GM21528 (cell line): ENCODE results near the gene FIGNL2.

Experiments
- ATAC-seq: cut with Tn5 transposase; IDR thresholded peaks from one replicate; pipeline ENCODE4 v1.9.1; 2021; ENCODE audit warnings: mild to moderate bottlenecking, moderate library complexity; ENCODE audit not compliant: unreplicated experiment, low FRiP score

FIGNL2 gene

GRCh38 chr12:51862947-51863346 lies 14.4 kb upstream of the FIGNL2 start:
- ATAC-seq, result no peak

GRCh38 chr12:51860986-51861385 lies 12.5 kb upstream of the FIGNL2 start:
- ATAC-seq, result no peak

GRCh38 chr12:51855586-51856428 lies 7.3 kb upstream of the FIGNL2 start:
- ATAC-seq, result no peak

DNA sequence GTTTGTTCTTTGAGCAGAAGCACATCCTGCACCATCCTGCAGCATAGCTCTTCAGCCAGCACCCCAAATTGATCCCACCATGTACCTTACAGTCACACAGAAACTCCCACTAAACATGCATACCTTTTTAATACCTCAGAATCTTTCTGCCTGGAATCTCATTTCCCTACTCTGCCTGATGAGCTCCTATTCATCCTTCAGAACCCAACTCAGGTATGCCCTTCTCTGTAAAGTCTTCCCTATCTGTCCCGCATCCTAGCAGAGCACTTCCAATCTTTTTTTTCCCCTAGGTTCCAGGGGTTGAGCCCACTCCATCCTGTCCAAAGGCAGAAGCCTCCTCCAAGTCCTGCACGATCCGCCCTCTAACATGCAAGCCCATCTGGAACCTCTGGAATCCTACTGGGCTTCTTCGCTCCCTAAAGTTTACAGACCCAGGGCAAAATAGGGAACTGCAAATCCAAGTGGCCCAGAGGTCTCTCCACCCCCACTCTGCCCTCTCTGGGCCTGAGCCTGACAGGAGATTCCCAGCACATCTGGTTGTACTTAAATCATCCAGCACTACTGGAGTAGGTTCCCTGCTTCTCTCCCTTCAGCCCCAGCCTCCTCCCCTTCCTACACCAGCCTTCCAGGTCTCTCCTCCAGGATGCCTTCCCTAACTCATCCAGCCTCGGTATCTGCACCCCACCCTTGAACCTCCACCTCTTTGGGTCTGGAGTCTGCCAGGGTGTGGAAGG lies 4.1 kb upstream of the FIGNL2 start:
- ATAC-seq, result no peak

- no peak for ATAC-seq
Measured at GRCh38 chr12:51851413-51852124, 3.1 kb upstream of the FIGNL2 start.

GRCh38 chr12:51850965-51851299 lies 2.4 kb upstream of the FIGNL2 start:
- ATAC-seq, result no peak

DNA sequence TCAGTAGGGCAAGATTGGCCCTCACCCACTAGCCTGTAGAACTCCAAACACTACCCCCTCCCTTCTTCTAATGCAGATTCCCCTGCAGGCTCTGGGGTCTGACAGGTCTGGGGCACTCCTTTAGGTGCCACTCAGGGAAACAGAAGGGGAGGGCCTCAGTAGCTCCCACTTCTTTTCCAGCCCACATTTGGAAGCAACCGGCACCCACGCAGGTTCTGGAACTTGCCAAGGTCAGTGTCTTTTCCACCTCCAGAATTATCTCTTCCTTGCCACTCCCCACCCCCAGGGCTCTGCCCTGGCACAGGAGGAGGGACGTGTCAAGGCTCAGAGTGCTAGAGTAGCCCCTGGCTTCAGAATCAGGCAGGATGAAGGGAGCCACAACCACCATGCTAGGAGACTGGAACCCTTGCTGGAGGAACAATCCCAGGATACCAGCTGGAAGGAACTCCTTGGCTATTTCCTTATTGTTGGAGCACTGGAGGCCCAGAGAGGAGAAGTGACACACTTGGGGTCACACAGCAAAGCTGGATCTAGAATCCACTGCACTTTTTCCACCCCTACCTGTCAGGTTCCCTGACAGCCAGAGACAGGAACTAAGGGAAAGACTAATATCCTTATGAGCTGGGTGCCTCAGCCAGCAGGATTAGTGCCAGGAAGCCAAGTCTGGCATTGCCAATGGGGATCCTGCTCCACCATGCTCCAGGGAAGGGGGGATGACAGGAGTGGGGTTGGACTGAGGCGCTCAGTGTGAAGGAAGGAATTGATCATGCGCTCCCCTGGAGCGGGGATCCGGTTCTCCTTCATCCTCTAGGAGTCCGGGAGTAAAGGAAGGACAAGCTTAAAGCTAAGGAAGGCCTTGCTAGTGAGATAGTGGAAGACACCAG lies 1.8 kb upstream of the FIGNL2 start:
- ATAC-seq, result no peak

DNA sequence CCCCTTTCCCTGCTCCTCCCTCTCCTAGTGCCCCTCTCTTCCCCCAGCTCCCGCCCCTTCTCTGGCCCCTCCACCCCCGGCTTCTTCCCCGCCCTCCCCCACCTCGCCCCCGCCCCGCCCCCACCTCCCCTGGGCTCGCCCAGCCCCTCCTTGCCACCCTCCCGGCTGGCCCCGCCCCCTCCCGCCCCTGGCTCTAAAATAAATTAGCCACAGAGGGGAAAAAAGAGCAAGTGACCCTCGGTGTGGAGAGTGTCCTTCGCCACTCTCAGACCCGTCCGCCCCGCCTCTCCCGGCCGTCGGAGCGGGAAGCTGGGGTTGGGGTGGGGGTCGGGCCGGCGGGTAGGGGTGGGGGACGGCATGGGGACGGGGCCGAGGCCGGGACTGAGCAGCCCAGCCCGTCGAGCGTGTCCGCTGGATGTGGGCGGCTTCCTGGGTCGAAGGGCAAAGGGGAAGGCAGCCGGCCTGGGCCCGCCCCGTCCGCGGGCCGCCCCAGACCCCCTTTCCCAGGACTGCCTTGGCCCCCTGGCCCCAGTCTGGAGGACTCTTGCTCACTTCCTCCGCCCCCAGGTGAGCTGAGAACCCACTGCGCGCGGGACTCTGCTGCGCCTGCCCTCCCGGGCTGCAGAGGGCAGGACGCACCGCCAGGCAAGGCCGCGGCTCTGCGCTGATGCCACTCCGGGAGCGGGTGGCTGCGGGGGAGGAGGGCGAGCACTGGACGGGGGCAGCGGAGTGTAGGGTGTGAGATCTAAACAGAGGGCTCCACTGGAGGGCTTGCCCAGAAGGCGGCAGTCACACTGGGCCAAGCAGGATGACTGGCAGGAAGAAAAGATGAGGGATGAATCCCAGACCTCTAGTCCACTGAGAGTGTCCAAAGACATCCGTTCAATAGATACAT lies 570 bp upstream of the FIGNL2 start:
- no peak for ATAC-seq

DNA sequence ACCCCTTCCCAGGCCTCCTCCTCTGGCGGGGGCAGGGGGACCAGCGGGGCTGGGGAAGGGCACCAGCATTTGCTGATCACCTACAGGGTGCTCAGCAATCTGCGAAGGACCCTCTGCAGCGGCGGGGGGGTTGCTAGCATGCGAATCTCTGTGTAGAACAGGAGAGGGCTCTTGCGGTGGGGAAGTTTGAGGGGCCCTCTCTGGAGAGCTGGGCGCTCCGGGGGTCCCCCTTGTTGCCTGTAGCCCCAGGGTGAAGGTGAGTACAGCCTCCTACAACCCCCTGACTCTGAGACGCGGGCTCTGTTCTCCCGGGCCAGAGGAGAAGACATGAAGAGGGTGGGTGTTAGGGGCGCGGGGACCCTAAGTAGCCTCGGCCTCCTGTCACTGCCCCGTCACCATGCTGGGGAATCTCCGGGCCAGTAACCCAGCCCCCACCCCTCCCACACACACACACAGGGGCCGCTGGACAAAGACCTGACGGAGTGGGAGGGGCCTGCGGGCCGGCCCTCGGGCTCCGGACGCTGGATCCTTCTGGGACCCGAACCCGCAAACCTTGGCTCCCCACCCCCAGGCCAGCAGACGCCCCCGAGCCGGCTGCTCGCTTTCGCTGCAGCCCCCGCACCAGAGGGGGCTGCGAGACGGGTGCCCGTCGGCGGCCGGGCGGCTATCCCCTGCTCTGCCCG lies 734 bp downstream of the FIGNL2 start:
- no peak for ATAC-seq

DNA sequence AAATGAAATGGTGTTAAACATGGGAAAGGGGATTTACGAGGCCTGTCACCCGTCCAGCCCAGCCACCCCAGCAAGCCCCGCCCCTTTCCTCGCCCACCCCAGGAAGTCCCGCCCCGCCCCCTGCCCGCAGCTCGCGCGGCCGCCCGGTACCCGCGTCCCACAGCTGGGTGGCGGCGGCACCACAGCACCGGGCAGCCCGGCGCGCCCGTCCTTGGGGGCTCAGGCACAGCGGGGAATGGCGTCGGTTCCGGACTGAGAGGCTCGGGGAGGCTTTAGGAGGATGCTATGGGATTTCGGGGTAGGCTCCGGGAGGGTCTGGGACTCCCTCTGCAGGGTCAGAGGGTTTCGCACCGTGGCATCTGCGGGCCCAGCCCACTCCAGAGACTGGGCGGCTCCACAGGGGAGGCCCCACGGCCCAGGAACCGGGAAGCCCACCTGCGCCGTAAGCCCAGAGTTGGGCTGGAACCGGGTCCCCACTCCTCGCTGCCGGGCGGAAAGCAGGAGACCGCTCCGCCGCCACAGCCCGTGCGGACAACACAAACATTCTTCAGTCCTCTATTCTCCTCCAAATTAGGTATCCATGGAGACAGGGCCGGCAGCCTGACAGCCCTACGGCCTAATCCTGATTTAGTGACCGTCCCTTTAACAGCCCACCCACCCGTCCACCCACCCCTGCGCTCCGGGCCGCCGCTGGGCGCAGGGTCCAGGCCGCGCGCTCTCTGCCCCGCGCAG lies 1.4 kb downstream of the FIGNL2 start:
- no peak for ATAC-seq

GRCh38 chr12:51846271-51846691 lies 2.2 kb downstream of the FIGNL2 start:
- no peak for ATAC-seq

DNA sequence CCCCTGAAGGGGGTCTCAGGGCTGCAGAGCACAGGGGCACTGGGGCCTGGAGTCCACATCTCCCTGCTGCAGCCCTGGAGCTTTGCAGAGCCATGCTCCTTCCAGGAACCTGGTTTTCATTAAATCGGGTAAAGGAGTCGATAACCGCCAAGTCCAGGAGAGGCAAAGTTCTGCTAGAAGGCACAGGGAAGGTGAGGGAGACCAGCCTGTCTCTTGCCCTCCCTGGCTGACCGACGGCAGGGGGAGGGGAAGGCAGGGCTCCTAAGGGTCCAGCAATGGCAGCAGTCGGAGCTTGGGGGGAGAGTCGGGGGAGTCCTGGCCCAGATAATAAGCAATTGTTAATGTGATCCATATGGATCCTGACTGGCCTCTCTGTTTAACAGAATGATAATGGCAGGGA lies 3.0 kb downstream of the FIGNL2 start:
- ATAC-seq, result no peak

- no peak for ATAC-seq
Measured at GRCh38 chr12:51844854-51845253, 3.7 kb downstream of the FIGNL2 start.

DNA sequence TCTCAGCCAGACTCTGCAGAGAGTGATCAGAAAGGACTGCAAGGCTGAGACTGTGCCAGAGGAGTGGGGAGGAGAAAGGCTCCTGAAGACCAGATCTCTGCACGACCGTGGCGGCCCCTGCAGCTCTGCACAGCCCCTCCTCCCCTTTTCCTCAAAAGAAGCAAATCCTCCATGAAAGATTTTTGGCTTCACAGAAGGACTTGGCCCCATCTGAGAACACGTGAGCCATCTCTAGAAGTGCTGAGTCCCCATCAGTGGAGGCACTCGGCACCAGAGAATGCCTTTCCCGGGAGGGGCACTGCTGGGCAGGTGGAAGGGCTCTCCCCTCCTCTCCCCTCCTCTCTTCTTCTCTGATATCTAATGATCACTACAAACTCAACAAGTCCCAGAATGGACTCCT lies 6.8 kb downstream of the FIGNL2 start:
- ATAC-seq, result no peak

- ATAC-seq, result no peak
Measured at GRCh38 chr12:51840966-51841365, 7.6 kb downstream of the FIGNL2 start.

GRCh38 chr12:51839310-51839947 lies 9.1 kb downstream of the FIGNL2 start:
- no peak for ATAC-seq

DNA sequence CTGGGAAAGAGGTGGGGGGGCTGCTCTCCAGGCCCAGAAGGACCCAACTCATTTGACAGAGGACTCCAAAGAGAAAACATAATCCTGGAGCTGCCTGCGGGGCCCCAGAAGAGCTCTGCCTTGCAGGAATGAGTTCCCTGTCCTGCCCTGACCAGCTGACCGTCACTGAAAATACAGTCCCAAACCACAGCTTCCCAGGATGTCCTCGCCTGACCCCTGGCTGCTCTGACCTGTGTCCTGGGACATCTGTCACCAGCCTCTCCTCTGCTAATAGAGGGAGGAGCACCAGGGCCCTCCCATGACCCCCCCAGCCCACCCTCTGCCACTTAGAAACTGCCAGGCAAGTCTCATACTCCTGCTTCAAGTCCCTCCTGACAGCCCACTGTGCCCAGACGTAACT lies 9.8 kb downstream of the FIGNL2 start:
- no peak for ATAC-seq

GRCh38 chr12:51838036-51838435 lies 10.5 kb downstream of the FIGNL2 start:
- no peak for ATAC-seq
